Kidney epithelial cell (primary cell): ENCODE measurements around the gene RPS18. TPM values are rescaled to one million over a fixed set of nuclear protein-coding genes. Genes with fewer than 3 reads are reported as not detected.
"Not testable (repeated sequence)": the region's sequence is repeated elsewhere in the genome, so short reads cannot be mapped to it uniquely, and the experiment has no call there.

ENCODE experiments used
- DNase-seq: peaks from one replicate; pipeline ENCODE4 v3.0.0-alpha.2; 2010; ENCODE audit warnings: low read depth
- H3K27me3 ChIP-seq: 2 replicates; pipeline ENCODE4 v1.6.0; 2011; ENCODE audit warnings: low read length; ENCODE audit not compliant: control insufficient read depth, insufficient read depth
- H3K36me3 ChIP-seq: 2 replicates; pipeline ENCODE4 v1.5.1; 2011; ENCODE audit warnings: low read length; ENCODE audit not compliant: control insufficient read depth, insufficient read depth
- H3K4me3 ChIP-seq: 2 replicates; pipeline ENCODE4 v1.5.1; 2011; ENCODE audit warnings: low read depth, mild to moderate bottlenecking, control low read depth, low read length
- total RNA-seq: library from RNA; depleted of rRNA; stranded (reverse); fragments of >200 nt; gene quantifications from 2 replicates; pipeline ENCODE4 v1.2.3, GENCODE V29; 2015
- TF ChIP-seq, protein P1 (sequence below): IDR thresholded peaks from 2 replicates; pipeline ENCODE4 v1.5.1; 2011; ENCODE audit warnings: mild to moderate bottlenecking, moderate library complexity, low read length, control low read depth, inconsistent platforms; ENCODE audit not compliant: insufficient read depth, poor library complexity, severe bottlenecking

The RPS18 gene
- total RNA-seq, 1 donor from 2014 or later = 7,360 TPM

- TF ChIP-seq, protein P1, sequence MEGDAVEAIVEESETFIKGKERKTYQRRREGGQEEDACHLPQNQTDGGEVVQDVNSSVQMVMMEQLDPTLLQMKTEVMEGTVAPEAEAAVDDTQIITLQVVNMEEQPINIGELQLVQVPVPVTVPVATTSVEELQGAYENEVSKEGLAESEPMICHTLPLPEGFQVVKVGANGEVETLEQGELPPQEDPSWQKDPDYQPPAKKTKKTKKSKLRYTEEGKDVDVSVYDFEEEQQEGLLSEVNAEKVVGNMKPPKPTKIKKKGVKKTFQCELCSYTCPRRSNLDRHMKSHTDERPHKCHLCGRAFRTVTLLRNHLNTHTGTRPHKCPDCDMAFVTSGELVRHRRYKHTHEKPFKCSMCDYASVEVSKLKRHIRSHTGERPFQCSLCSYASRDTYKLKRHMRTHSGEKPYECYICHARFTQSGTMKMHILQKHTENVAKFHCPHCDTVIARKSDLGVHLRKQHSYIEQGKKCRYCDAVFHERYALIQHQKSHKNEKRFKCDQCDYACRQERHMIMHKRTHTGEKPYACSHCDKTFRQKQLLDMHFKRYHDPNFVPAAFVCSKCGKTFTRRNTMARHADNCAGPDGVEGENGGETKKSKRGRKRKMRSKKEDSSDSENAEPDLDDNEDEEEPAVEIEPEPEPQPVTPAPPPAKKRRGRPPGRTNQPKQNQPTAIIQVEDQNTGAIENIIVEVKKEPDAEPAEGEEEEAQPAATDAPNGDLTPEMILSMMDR = no peak
- DNase-seq = no peak
- H3K4me3 ChIP-seq = no peak overlapping the region
- H3K27me3 ChIP-seq = no peaks in the 10 kb centered on the region
- H3K36me3 ChIP-seq = no peaks in the 10 kb centered on the region
Measured at GRCh38 chr6:33264015-33264414, 7.9 kb upstream of the RPS18 start.

DNA sequence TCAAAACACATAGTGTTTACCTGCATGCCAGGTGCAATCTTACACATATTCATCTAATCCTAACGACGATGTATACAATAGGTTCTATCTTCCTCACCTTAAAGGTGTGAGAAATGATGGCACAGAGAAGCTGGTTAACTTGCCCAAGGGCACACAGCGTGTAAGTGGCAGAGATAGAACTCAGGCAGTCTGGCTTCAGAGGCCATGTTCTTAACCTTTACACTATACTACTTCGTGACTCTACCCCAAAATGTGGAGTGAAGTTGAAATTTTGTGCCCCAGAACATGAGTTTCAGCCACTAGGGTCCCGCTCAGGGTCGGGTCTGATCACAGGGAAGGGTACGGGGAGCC is 783 bp upstream of the RPS18 start:
- DNase-seq = no peak
- Histone ChIP-seq H3K4me3 (peak overlapping the region; percentile 64), H3K36me3 (peaks cover 3% of the 10 kb centered on the region), H3K27me3 (no peaks in the 10 kb centered on the region)
- TF ChIP-seq, protein P1 = no peak

DNA sequence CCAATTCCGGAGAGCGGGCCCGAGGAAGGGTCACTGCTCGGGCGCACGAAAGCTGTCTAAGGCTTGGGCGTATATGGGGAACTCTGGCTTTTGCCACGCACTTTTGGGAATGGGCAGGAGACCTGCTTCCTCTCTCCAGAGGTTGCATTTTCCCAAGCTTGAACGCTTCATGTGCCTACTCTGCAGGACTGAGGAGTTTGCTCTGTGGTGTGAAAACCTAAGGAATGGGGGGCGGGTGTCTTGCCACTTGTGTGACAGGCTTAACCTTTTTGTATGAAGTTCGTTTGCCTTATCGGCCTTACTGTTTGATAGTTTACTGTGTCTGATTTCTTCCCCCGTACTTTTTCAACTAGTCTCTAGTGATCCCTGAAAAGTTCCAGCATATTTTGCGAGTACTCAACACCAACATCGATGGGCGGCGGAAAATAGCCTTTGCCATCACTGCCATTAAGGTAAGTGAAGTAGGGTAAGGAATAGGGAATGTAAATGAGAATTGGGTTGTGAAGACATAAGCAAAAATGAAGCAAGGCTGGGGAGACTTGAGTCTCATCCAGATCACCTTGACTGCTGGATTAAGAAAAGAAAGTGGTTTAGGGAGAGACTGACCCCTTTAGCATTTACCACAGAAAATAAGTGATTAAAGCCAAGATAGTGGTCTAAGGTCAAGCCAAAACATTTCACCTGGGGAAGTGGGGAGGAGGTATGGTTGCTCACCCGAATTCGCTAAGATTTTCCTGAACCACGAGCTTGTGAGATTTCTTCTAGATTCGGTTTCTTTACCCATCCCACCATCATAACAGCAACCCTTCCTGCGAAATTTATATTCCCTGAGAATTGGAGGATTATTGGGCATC is 627 bp downstream of the RPS18 start:
- Histone ChIP-seq H3K4me3 (peak overlapping the region; percentile 69), H3K27me3 (no peaks in the 10 kb centered on the region), H3K36me3 (peaks cover 3% of the 10 kb centered on the region)
- TF ChIP-seq, protein P1 = no peak
- no peak for DNase-seq

GRCh38 chr6:33273129-33273923 is 1.5 kb downstream of the RPS18 start:
- Histone ChIP-seq H3K4me3 (peak overlapping the region; percentile 69), H3K36me3 (peaks cover 3% of the 10 kb centered on the region)

GRCh38 chr6:33273924-33274902 is 2.3 kb downstream of the RPS18 start:
- H3K27me3 ChIP-seq = no peaks in the 10 kb centered on the region
- TF ChIP-seq, protein P1 = no peak
- no peak for DNase-seq
- peak overlapping the region; percentile 6 for H3K4me3 ChIP-seq
- H3K36me3 ChIP-seq = peaks cover 3% of the 10 kb centered on the region

More at GRCh38 chr6:33273129-33273923, 1.5 kb downstream of the RPS18 start:
- DNase-seq = no peak
- H3K27me3 ChIP-seq = no peaks in the 10 kb centered on the region
- TF ChIP-seq, protein P1 = no peak

GRCh38 chr6:33275795-33276580 is 4.1 kb downstream of the RPS18 start:
- H3K4me3 ChIP-seq, H3K36me3 ChIP-seq: not testable (repeated sequence)

More at GRCh38 chr6:33275795-33276580, 4.1 kb downstream of the RPS18 start:
- H3K27me3 ChIP-seq, DNase-seq: not testable (repeated sequence)
